CD4-positive, alpha-beta T cell (primary cell): ENCODE data around the gene PPP4R4. TPM values are rescaled to one million over a fixed set of nuclear protein-coding genes. Genes with fewer than 3 reads are reported as not detected.
A peak's percentile ranks its signal among the peaks of the same experiment; 100 is the strongest.

Source experiments
- ATAC-seq: fragments of 200-7000 bp; cut with Tn5 transposase; one replicate; pipeline ENCODE4 v1.10.0; 2022; ENCODE audit warnings: mild to moderate bottlenecking; ENCODE audit not compliant: poor library complexity
- CTCF ChIA-PET: fragments of 350-600 bp; sonication (Branson Sonifier 250); formaldehyde crosslinking; loops from one replicate; lab custom pipeline; 2021; ENCODE audit warnings: antibody characterized with exemption, inconsistent platforms; lab: Charles Lee
- POLR2A ChIA-PET: fragments of 350-600 bp; sonication (Branson Sonifier 250); formaldehyde crosslinking; loops from one replicate; lab custom pipeline; 2021; ENCODE audit warnings: antibody characterized with exemption, inconsistent platforms; lab: Charles Lee
- DNase-seq, 14 experiments: peaks; one replicate each; pipeline ENCODE4 v3.0.0-alpha.2; 2013 to 2020; ENCODE audit warnings: mixed read lengths in 2 of 14
- H3K27ac ChIP-seq, 2 donors: one replicate each; pipeline versions ENCODE4 v1.5.1 to v1.7.0; 2013; ENCODE audit warnings: low read length in 2 of 2, low read depth in 1 of 2, mild to moderate bottlenecking in 1 of 2
- H3K27me3 ChIP-seq, 2 experiments: 1 replicate in 1 of 2; 2 replicates in 1 of 2; pipeline versions ENCODE4 v1.6.1 to v1.7.0; 2013; ENCODE audit warnings: low read length in 2 of 2, control low read depth in 1 of 2, mild to moderate bottlenecking in 1 of 2, moderate library complexity in 1 of 2; ENCODE audit not compliant: insufficient read depth in 2 of 2, control insufficient read depth in 1 of 2
- H3K36me3 ChIP-seq: one replicate; pipeline ENCODE4 v1.6.1; 2013; ENCODE audit warnings: low read length, control low read depth; ENCODE audit not compliant: insufficient read depth
- H3K4me1 ChIP-seq: one replicate; pipeline ENCODE4 v1.6.1; 2013; ENCODE audit warnings: low read length, control low read depth; ENCODE audit not compliant: insufficient read depth
- H3K4me3 ChIP-seq: one replicate; pipeline ENCODE4 v1.5.1; 2013; ENCODE audit warnings: mild to moderate bottlenecking, low read length, moderate library complexity
- H3K9me3 ChIP-seq, 2 experiments: 1 replicate in 1 of 2; 2 replicates in 1 of 2; pipeline versions ENCODE4 v1.6.1 to v1.7.0; 2013; ENCODE audit warnings: low read length in 2 of 2, mild to moderate bottlenecking in 2 of 2, control low read depth in 1 of 2, moderate library complexity in 1 of 2; ENCODE audit not compliant: control insufficient read depth in 1 of 2, insufficient read depth in 1 of 2
- H3K27ac Mint-ChIP-seq: one replicate; pipeline ENCODE4 v1.8.0; 2020; ENCODE audit warnings: mixed read lengths
- H3K27me3 Mint-ChIP-seq: one replicate; pipeline ENCODE4 v1.8.0; 2021; ENCODE audit warnings: mixed read lengths
- H3K36me3 Mint-ChIP-seq: one replicate; pipeline ENCODE4 v1.8.0; 2021; ENCODE audit warnings: low read depth, mixed read lengths
- H3K4me1 Mint-ChIP-seq: one replicate; pipeline ENCODE4 v1.8.0; 2021; ENCODE audit warnings: low read depth, mixed read lengths
- H3K4me3 Mint-ChIP-seq: one replicate; pipeline ENCODE4 v1.8.0; 2020; ENCODE audit warnings: mild to moderate bottlenecking, mixed read lengths
- H3K9me3 Mint-ChIP-seq: one replicate; pipeline ENCODE4 v1.8.0; 2020; ENCODE audit warnings: mixed read lengths
- intact Hi-C, 2 experiments: fragments of 100-400 bp; cut with DNase I in 1 of 2; cut with micrococcal nuclease in 1 of 2; formaldehyde crosslinking; loops; one replicate each; pipeline versions ENCODE4 v1.15.1 to v1.9.0; 2023 to 2025; cut with DNase I, micrococcal nuclease
- total RNA-seq, 174 experiments: library from RNA in 2 of 174; stranded (reverse) in 2 of 174; gene quantifications; one replicate each; pipeline ENCODE4 v1.2.3 and lab custom pipeline; 2021 to 2026
- TF ChIP-seq, protein P1 (sequence below): fragments of 200-600 bp; IDR thresholded peaks from one replicate; pipeline ENCODE4 v1.8.0; 2022; ENCODE audit warnings: antibody characterized with exemption, mild to moderate bottlenecking

The PPP4R4 gene
- total RNA-seq, 2 experiments from 2014 or later, result 3.5 to 4.3 TPM

DNA sequence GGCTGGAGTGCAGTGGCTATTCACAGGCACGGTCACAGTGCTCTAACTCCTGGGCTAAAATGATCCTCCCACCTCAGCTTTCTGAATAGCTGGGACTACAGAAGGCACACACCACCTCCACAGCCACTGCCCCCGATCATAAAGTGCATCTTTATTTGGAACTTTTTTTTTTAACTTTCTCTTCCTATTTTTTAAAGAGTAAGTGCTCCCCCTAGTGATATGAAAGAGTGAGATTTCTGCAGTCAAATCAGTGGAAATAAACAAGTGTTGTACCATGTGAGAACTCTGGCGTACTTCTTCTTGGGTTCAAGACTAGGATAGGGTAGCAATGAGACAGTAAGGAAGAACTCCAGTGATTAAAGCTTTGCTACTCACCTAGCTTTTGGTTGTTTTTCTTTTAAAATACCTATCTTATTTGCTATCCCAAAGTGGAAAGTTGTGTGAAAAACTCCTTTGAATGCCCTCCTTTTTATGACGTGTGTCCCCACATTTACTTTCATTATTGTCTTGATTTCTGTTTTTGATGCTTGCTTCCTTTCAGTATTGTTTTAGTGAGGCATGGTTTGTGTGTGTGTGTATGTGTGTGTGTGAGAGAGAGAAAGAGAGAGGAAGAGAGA is 6.6 kb downstream of the PPP4R4 start:
- intact Hi-C loops, result loop anchor here (1.0 to 5.0 kb wide), 6 partner anchors 44 to 243 kb away; no protein-coding TSS in a partner anchor
- ATAC-seq (peak; percentile 86), DNase-seq (peak in 4 of 14 experiments; percentile 25 to 80 (median 77))
- Mint-ChIP-seq H3K4me1 (peaks cover 24% of the 10 kb centered on the region), H3K36me3 (no peaks in the 10 kb centered on the region), H3K27ac (peak overlapping the region; percentile 71), H3K9me3 (no peaks in the 10 kb centered on the region), H3K4me3 (peak overlapping the region; percentile 43), H3K27me3 (peaks cover 13% of the 10 kb centered on the region)
- H3K27me3 ChIP-seq, result no peaks in the 10 kb centered on the region
- H3K36me3 ChIP-seq, result no peaks in the 10 kb centered on the region
- ChIA-PET CTCF (interaction anchor here (0.7 to 5.1 kb wide), 13 partner anchors 9 to 241 kb away, joined by 3 to 45 read pairs (median 4); no protein-coding TSS in a partner anchor), POLR2A (interaction anchor here (0.6 to 2.4 kb wide), 6 partner anchors 44 to 241 kb away, joined by 3 to 8 read pairs (median 6); partner anchors contain the start of genes DDX24 and IFI27L1)
- H3K27ac ChIP-seq, result no peak overlapping the region
- H3K4me1 ChIP-seq, result peaks cover 3% of the 10 kb centered on the region
- peak overlapping the region; percentile 11 for H3K4me3 ChIP-seq
- TF ChIP-seq, protein P1, sequence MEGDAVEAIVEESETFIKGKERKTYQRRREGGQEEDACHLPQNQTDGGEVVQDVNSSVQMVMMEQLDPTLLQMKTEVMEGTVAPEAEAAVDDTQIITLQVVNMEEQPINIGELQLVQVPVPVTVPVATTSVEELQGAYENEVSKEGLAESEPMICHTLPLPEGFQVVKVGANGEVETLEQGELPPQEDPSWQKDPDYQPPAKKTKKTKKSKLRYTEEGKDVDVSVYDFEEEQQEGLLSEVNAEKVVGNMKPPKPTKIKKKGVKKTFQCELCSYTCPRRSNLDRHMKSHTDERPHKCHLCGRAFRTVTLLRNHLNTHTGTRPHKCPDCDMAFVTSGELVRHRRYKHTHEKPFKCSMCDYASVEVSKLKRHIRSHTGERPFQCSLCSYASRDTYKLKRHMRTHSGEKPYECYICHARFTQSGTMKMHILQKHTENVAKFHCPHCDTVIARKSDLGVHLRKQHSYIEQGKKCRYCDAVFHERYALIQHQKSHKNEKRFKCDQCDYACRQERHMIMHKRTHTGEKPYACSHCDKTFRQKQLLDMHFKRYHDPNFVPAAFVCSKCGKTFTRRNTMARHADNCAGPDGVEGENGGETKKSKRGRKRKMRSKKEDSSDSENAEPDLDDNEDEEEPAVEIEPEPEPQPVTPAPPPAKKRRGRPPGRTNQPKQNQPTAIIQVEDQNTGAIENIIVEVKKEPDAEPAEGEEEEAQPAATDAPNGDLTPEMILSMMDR, result peak; percentile 71
- no peaks in the 10 kb centered on the region for H3K9me3 ChIP-seq

DNA sequence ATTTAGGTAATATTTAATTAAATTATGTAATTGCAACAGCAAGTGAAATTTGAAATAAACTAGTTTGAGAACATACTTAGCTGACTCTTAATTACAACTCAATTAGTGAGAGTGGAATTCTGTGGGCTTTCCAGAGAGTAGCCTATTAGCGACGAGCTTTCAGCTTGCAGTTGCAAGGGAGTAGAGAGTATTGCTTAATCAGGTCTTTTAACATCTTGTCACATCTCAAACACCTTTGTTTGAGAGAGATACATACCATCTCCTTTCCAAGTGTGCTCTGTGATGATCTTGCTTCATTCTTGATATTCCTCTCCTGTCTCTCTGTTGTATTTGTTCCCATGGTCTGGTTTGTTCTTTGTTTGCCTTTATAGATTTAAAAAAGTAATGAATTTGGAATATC is 7.7 kb downstream of the PPP4R4 start:
- H3K27ac ChIP-seq, result no peak overlapping the region
- H3K9me3 Mint-ChIP-seq, result no peaks in the 10 kb centered on the region
- H3K4me1 ChIP-seq, result peaks cover 2% of the 10 kb centered on the region
- DNase-seq, result no peak
- intact Hi-C loops, result loop anchor here (1.0 to 5.0 kb wide), 5 partner anchors 50 to 245 kb away; no protein-coding TSS in a partner anchor
- H3K36me3 Mint-ChIP-seq, result no peaks in the 10 kb centered on the region
- H3K9me3 ChIP-seq, result no peaks in the 10 kb centered on the region
- no peak overlapping the region for H3K4me3 Mint-ChIP-seq
- ChIA-PET POLR2A (interaction anchor here (1.0 to 1.1 kb wide), 2 partner anchors 52 to 100 kb away, joined by 4 to 5 read pairs; partner anchors contain the start of genes DDX24, IFI27L1 and IFI27L2), CTCF (interaction anchor here (0.7 to 5.1 kb wide), 6 partner anchors 10 to 145 kb away, joined by 3 to 45 read pairs (median 4); no protein-coding TSS in a partner anchor)
- peaks cover 13% of the 10 kb centered on the region for H3K4me1 Mint-ChIP-seq
- no peak overlapping the region for H3K27ac Mint-ChIP-seq
- no peak overlapping the region for H3K4me3 ChIP-seq
- no peaks in the 10 kb centered on the region for H3K36me3 ChIP-seq
- ATAC-seq, result no peak
- no peaks in the 10 kb centered on the region for H3K27me3 ChIP-seq
- H3K27me3 Mint-ChIP-seq, result peaks cover 10% of the 10 kb centered on the region
- TF ChIP-seq, protein P1, result no peak

DNA sequence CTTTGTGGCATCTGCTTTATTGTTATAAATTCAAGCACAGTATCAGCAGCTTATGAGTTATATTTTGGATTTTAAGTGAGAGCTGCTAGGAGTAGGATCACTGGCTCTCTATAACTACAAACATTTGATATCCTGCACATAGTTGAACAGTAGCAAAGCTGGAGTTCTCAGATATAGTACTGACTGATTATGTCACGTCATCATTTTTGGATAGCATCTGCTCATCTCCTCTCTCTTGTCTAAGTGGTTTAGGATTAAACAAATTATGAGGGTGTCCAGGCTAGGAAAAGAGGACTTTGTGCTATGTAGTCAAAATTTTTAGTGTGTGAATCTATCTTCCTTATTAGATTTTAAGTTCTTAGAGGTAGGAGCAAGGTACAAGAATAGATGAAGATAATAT is 18.4 kb downstream of the PPP4R4 start:
- H3K27me3 ChIP-seq, result peaks cover 0 to 14% of the 10 kb centered on the region in 2 experiments
- ChIA-PET CTCF (no interaction called here), POLR2A (no interaction called here)
- H3K9me3 ChIP-seq, result peaks cover 0 to 5% of the 10 kb centered on the region in 2 experiments
- TF ChIP-seq, protein P1, result no peak
- Mint-ChIP-seq H3K4me3 (no peak overlapping the region), H3K9me3 (peaks cover 3% of the 10 kb centered on the region), H3K27me3 (peaks cover 48% of the 10 kb centered on the region), H3K27ac (no peak overlapping the region), H3K4me1 (no peaks in the 10 kb centered on the region), H3K36me3 (no peaks in the 10 kb centered on the region)
- no peak overlapping the region for H3K27ac ChIP-seq
- H3K4me1 ChIP-seq, result no peaks in the 10 kb centered on the region
- H3K36me3 ChIP-seq, result no peaks in the 10 kb centered on the region
- no peak for DNase-seq
- ATAC-seq, result no peak
- intact Hi-C loops, result no loop called here
- H3K4me3 ChIP-seq, result no peak overlapping the region
